Vagina (tissue), 2 donors: ENCODE measurements around the gene PAK1. TPM values are rescaled to one million over a fixed set of nuclear protein-coding genes. Genes with fewer than 3 reads are reported as not detected.

Experiments used
- DNase-seq, 2 donors: peaks; one replicate each; pipeline ENCODE4 v3.0.0-alpha.2; 2017; ENCODE audit errors: extremely low spot score in 2 of 2
- H3K27ac ChIP-seq: fragments of 200-600 bp; sonication (generic); one replicate; pipeline ENCODE4 v1.5.1; 2019
- H3K27me3 ChIP-seq: fragments of 200-600 bp; sonication (generic); one replicate; pipeline ENCODE4 v1.5.1; 2019
- H3K36me3 ChIP-seq, 2 donors: fragments of 200-600 bp; sonication (generic); one replicate each; pipeline ENCODE4 v1.5.1; 2017 to 2019
- H3K4me1 ChIP-seq: fragments of 200-600 bp; sonication (generic); one replicate; pipeline ENCODE4 v1.5.1; 2019
- H3K4me3 ChIP-seq, 2 donors: fragments of 200-600 bp; sonication (generic); 1 replicate in 1 of 2; 2 replicates in 1 of 2; pipeline ENCODE4 v1.5.1; 2016 to 2019
- H3K9me3 ChIP-seq: fragments of 200-600 bp; sonication (generic); one replicate; pipeline ENCODE4 v1.5.1; 2019
- CTCF ChIP-seq, 3 experiments: fragments of 450-650 bp in 2 of 3; fragments of 200-600 bp in 1 of 3; sonication (generic) in 1 of 3; IDR thresholded peaks; one replicate each; pipeline ENCODE4 v1.5.1; 2017 to 2019; ENCODE audit warnings: antibody characterized with exemption in 3 of 3, mild to moderate bottlenecking in 2 of 3, moderate library complexity in 2 of 3
- POLR2A ChIP-seq, 2 donors: fragments of 450-650 bp; IDR thresholded peaks; one replicate each; pipeline ENCODE4 v1.6.1; 2017; ENCODE audit warnings: antibody characterized with exemption in 2 of 2, mild to moderate bottlenecking in 2 of 2, moderate library complexity in 2 of 2
- POLR2AphosphoS5 ChIP-seq, 2 donors: sonication (generic); formaldehyde crosslinking; IDR thresholded peaks; one replicate each; pipeline ENCODE4 v1.9.0; 2017; ENCODE audit warnings: antibody characterized with exemption in 2 of 2, mild to moderate bottlenecking in 2 of 2, low read depth in 1 of 2; ENCODE audit not compliant: insufficient read depth in 1 of 2
- intact Hi-C: fragments of 100-400 bp; cut with DNase I; formaldehyde crosslinking; loops from one replicate; pipeline ENCODE4 v1.15.1; 2023
- total RNA-seq: library from RNA; depleted of rRNA; stranded (reverse); fragments of >200 nt; gene quantifications from one replicate; pipeline ENCODE4 v1.2.3, GENCODE V29; 2016

The PAK1 gene
- total RNA-seq, 1 donor from 2014 or later = 43.5 TPM

GRCh38 chr11:77287136-77287535, 186.8 kb downstream of the PAK1 start:
- H3K4me3 ChIP-seq = no peak overlapping the region
- no peaks in the 10 kb centered on the region for H3K4me1 ChIP-seq
- no peak overlapping the region for H3K27ac ChIP-seq
- no peaks in the 10 kb centered on the region for H3K9me3 ChIP-seq
- TF ChIP-seq POLR2AphosphoS5 (IDR thresholded peaks at IDR 0.05; ENCODE audit: insufficient read depth in 1 of 2, low read depth in 1 of 2) (no peak), CTCF (IDR thresholded peaks at IDR 0.05) (no peak), POLR2A (IDR thresholded peaks at IDR 0.05) (no peak)
- DNase-seq = no peak
- intact Hi-C loops = loop anchor here (10.0 kb wide), 1 partner anchor 1132 kb away; no protein-coding TSS in a partner anchor
- no peaks in the 10 kb centered on the region for H3K36me3 ChIP-seq
- H3K27me3 ChIP-seq = no peaks in the 10 kb centered on the region

GRCh38 chr11:77284476-77285468, 189.1 kb downstream of the PAK1 start:
- Histone ChIP-seq H3K4me1 (no peaks in the 10 kb centered on the region), H3K27me3 (no peaks in the 10 kb centered on the region), H3K27ac (no peak overlapping the region), H3K9me3 (no peaks in the 10 kb centered on the region), H3K4me3 (no peak overlapping the region), H3K36me3 (no peaks in the 10 kb centered on the region)
- intact Hi-C loops = loop anchor here (10.0 kb wide), 1 partner anchor 1130 kb away; no protein-coding TSS in a partner anchor
- TF ChIP-seq POLR2AphosphoS5 (IDR thresholded peaks at IDR 0.05; ENCODE audit: insufficient read depth in 1 of 2, low read depth in 1 of 2) (no peak), CTCF (IDR thresholded peaks at IDR 0.05) (no peak), POLR2A (IDR thresholded peaks at IDR 0.05) (no peak)
- no peak for DNase-seq

- H3K36me3 ChIP-seq = no peaks in the 10 kb centered on the region
- H3K4me3 ChIP-seq = no peak overlapping the region
- TF ChIP-seq CTCF (IDR thresholded peaks at IDR 0.05) (no peak), POLR2AphosphoS5 (IDR thresholded peaks at IDR 0.05; ENCODE audit: insufficient read depth in 1 of 2, low read depth in 1 of 2) (no peak), POLR2A (IDR thresholded peaks at IDR 0.05) (no peak)
- no peaks in the 10 kb centered on the region for H3K27me3 ChIP-seq
- DNase-seq = no peak
- intact Hi-C loops = loop anchor here (10.0 kb wide), 1 partner anchor 1128 kb away; no protein-coding TSS in a partner anchor
- H3K27ac ChIP-seq = no peak overlapping the region
- H3K4me1 ChIP-seq = no peaks in the 10 kb centered on the region
- H3K9me3 ChIP-seq = no peaks in the 10 kb centered on the region
Observed at GRCh38 chr11:77283101-77283500, 190.8 kb downstream of the PAK1 start.

- Histone ChIP-seq H3K4me3 (no peak overlapping the region), H3K27me3 (no peaks in the 10 kb centered on the region), H3K36me3 (no peaks in the 10 kb centered on the region), H3K4me1 (no peaks in the 10 kb centered on the region), H3K9me3 (no peaks in the 10 kb centered on the region), H3K27ac (no peak overlapping the region)
- intact Hi-C loops = no loop called here
- DNase-seq = no peak
- no peak for TF ChIP-seq POLR2A (IDR thresholded peaks at IDR 0.05)
Observed at GRCh38 chr11:77278595-77279506, 195.0 kb downstream of the PAK1 start.

GRCh38 chr11:77276271-77276670, 197.6 kb downstream of the PAK1 start:
- Histone ChIP-seq H3K4me3 (no peak overlapping the region), H3K27me3 (no peaks in the 10 kb centered on the region), H3K27ac (no peak overlapping the region), H3K4me1 (no peaks in the 10 kb centered on the region), H3K36me3 (no peaks in the 10 kb centered on the region), H3K9me3 (no peaks in the 10 kb centered on the region)
- no peak for TF ChIP-seq POLR2A (IDR thresholded peaks at IDR 0.05)
- TF ChIP-seq POLR2AphosphoS5 (IDR thresholded peaks at IDR 0.05; ENCODE audit: insufficient read depth in 1 of 2, low read depth in 1 of 2) = no peak
- no peak for TF ChIP-seq CTCF (IDR thresholded peaks at IDR 0.05)
- intact Hi-C loops = no loop called here
- DNase-seq = no peak
